Measurements from ENCODE around the gene IQGAP1.
A peak's percentile ranks its signal among the peaks of the same experiment; 100 is the strongest.

IQGAP1 gene

DNA sequence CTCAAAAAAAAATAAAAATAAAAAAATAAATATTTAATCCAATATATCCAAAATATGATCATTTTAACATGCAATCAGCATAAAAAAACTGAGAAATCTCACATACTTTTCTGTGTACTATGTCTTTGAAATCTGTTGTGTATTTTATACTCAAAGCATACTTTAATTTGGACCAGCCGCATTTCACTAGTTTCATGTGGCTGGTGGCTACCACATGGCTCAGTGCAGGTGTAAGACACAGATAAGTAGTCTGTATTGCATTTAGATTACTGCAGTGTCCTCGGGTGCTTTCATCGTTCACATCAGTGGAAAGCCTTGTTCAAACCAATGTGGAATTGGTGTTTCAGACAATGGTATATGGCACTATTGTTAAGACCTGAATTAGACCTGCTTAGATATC is 152.7 kb downstream of the IQGAP1 start:
- H3F3A ChIP-seq (ENCODE audit: insufficient read depth, low read length) = no peaks in the 10 kb centered on the region
- no peak overlapping the region for H3K27ac ChIP-seq (ENCODE audit: low read depth, low read length, poor library complexity, severe bottlenecking)
- H3K4me2 ChIP-seq (ENCODE audit: low read length) = no peak overlapping the region
- no peaks in the 10 kb centered on the region for H4K20me1 ChIP-seq (ENCODE audit: insufficient read depth, low read length)
- no peaks in the 10 kb centered on the region for H3K27me3 ChIP-seq (ENCODE audit: insufficient read depth, low read length)
- no peaks in the 10 kb centered on the region for H3K79me2 ChIP-seq (ENCODE audit: insufficient read depth, low read length)
- no peaks in the 10 kb centered on the region for H3K9me2 ChIP-seq (ENCODE audit: low read depth, low read length)
- no peak overlapping the region for H3K4me3 ChIP-seq (ENCODE audit: low read depth, low read length, poor library complexity, severe bottlenecking)
- H3K36me3 ChIP-seq (ENCODE audit: insufficient read depth, low read length) = no peaks in the 10 kb centered on the region
- TF ChIP-seq EZH2 (IDR thresholded peaks at IDR 0.05; ENCODE audit: borderline replicate concordance, low read length) = no peak
- TF ChIP-seq, protein P1, sequence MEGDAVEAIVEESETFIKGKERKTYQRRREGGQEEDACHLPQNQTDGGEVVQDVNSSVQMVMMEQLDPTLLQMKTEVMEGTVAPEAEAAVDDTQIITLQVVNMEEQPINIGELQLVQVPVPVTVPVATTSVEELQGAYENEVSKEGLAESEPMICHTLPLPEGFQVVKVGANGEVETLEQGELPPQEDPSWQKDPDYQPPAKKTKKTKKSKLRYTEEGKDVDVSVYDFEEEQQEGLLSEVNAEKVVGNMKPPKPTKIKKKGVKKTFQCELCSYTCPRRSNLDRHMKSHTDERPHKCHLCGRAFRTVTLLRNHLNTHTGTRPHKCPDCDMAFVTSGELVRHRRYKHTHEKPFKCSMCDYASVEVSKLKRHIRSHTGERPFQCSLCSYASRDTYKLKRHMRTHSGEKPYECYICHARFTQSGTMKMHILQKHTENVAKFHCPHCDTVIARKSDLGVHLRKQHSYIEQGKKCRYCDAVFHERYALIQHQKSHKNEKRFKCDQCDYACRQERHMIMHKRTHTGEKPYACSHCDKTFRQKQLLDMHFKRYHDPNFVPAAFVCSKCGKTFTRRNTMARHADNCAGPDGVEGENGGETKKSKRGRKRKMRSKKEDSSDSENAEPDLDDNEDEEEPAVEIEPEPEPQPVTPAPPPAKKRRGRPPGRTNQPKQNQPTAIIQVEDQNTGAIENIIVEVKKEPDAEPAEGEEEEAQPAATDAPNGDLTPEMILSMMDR (IDR thresholded peaks at IDR 0.05; ENCODE audit: low read length) = no peak
- H3K4me1 ChIP-seq (ENCODE audit: insufficient read depth, low read length, severe bottlenecking) = peaks cover 6% of the 10 kb centered on the region
- H3K9ac ChIP-seq (ENCODE audit: low read length) = no peak overlapping the region
- H3K9me3 ChIP-seq (ENCODE audit: low read length) = no peaks in the 10 kb centered on the region
- no peak overlapping the region for H2AFZ ChIP-seq (ENCODE audit: low read length)

DNA sequence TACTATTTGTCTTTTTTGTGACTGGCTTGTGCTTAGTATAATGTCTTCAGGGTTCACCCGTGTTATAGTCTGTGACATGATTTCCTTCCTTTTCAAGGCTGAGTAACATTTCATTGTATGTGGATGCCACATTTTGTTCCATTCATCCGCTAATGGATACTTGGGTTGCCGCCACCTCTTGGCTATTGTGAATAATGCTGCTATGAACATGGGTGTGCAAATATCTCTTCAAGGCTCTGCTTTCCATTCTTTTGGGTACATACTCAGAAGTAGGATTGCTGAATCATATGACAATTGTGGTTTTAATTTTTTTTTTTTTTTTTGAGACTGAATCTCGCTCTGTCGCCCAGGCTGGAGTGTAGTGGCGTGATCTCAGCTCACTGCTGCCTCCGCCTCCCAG is 157.1 kb downstream of the IQGAP1 start:
- Histone ChIP-seq H2AFZ (ENCODE audit: low read length) (no peak overlapping the region), H4K20me1 (ENCODE audit: insufficient read depth, low read length) (no peaks in the 10 kb centered on the region), H3K4me1 (ENCODE audit: insufficient read depth, low read length, severe bottlenecking) (no peaks in the 10 kb centered on the region), H3K9me2 (ENCODE audit: low read depth, low read length) (no peaks in the 10 kb centered on the region), H3F3A (ENCODE audit: insufficient read depth, low read length) (no peaks in the 10 kb centered on the region), H3K9ac (ENCODE audit: low read length) (no peak overlapping the region), H3K4me3 (ENCODE audit: low read depth, low read length, poor library complexity, severe bottlenecking) (no peak overlapping the region), H3K27ac (ENCODE audit: low read depth, low read length, poor library complexity, severe bottlenecking) (no peak overlapping the region), H3K4me2 (ENCODE audit: low read length) (no peak overlapping the region), H3K27me3 (ENCODE audit: insufficient read depth, low read length) (no peaks in the 10 kb centered on the region), H3K36me3 (ENCODE audit: insufficient read depth, low read length) (no peaks in the 10 kb centered on the region), H3K9me3 (ENCODE audit: low read length) (no peaks in the 10 kb centered on the region), H3K79me2 (ENCODE audit: insufficient read depth, low read length) (no peaks in the 10 kb centered on the region)
- TF ChIP-seq, protein P1 (IDR thresholded peaks at IDR 0.05; ENCODE audit: low read length) = peak; percentile 47
- TF ChIP-seq EZH2 (IDR thresholded peaks at IDR 0.05; ENCODE audit: borderline replicate concordance, low read length) = no peak

DNA sequence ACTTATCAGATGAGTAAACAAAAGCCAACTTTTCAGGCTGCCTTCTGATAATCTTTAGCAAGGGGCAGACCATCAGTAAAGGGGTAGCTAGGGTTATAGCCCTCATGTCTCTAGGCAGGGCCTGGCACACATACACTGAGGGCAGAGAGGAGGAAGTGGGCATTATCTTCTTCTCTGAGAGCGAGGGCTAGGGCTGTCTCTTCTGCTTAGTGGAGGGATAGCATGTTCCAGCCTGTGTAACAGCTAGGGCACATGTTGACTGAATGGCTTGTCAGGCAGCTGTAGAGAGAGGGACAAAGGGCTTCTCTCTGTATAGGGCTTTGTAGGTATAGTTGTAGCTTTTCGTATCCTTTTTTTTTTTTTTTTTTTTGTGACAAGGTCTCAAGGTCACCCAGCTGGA is 159.5 kb downstream of the IQGAP1 start:
- H2AFZ ChIP-seq (ENCODE audit: low read length) = no peak overlapping the region
- H3K79me2 ChIP-seq (ENCODE audit: insufficient read depth, low read length) = no peaks in the 10 kb centered on the region
- H3F3A ChIP-seq (ENCODE audit: insufficient read depth, low read length) = no peaks in the 10 kb centered on the region
- no peaks in the 10 kb centered on the region for H3K36me3 ChIP-seq (ENCODE audit: insufficient read depth, low read length)
- TF ChIP-seq, protein P1 (IDR thresholded peaks at IDR 0.05; ENCODE audit: low read length) = no peak
- TF ChIP-seq EZH2 (IDR thresholded peaks at IDR 0.05; ENCODE audit: borderline replicate concordance, low read length) = no peak
- H3K9me3 ChIP-seq (ENCODE audit: low read length) = no peaks in the 10 kb centered on the region
- H3K4me1 ChIP-seq (ENCODE audit: insufficient read depth, low read length, severe bottlenecking) = peaks cover 10% of the 10 kb centered on the region
- H3K9ac ChIP-seq (ENCODE audit: low read length) = no peak overlapping the region
- H4K20me1 ChIP-seq (ENCODE audit: insufficient read depth, low read length) = no peaks in the 10 kb centered on the region
- no peak overlapping the region for H3K4me2 ChIP-seq (ENCODE audit: low read length)
- no peaks in the 10 kb centered on the region for H3K27me3 ChIP-seq (ENCODE audit: insufficient read depth, low read length)
- H3K9me2 ChIP-seq (ENCODE audit: low read depth, low read length) = no peaks in the 10 kb centered on the region
- no peak overlapping the region for H3K4me3 ChIP-seq (ENCODE audit: low read depth, low read length, poor library complexity, severe bottlenecking)
- no peak overlapping the region for H3K27ac ChIP-seq (ENCODE audit: low read depth, low read length, poor library complexity, severe bottlenecking)

Measured in OCI-LY1 (cell line).